HepG2 (cell line): ENCODE results near the gene RPS19BP1. TPM values are rescaled to one million over a fixed set of nuclear protein-coding genes. Genes with fewer than 3 reads are reported as not detected.
A peak's percentile ranks its signal among the peaks of the same experiment; 100 is the strongest.

Source experiments
- ATAC-seq: fragments of 200-7000 bp; cut with Tn5 transposase; 3 replicates; pipeline ENCODE4 v1.9.1; 2020; ENCODE audit warnings: mild to moderate bottlenecking, moderate library complexity
- BruUV-seq: library from RNA; stranded (reverse); fragments of 400-500 nt; replicated peaks from 2 replicates; lab custom pipeline; 2021; lab: Mats Ljungman, UMichigan
- CTCF ChIA-PET: fragments of 300-600 bp; formaldehyde crosslinking; extraction: SDS; loops from one replicate; lab custom pipeline; 2021; ENCODE audit warnings: low total read pairs, inconsistent platforms, low intra/inter-chr PET ratio; lab: Yijun Ruan, JAX
- POLR2A ChIA-PET: fragments of 350-600 bp; sonication (Branson Sonifier 250); formaldehyde crosslinking; loops from one replicate; lab custom pipeline; 2020; ENCODE audit warnings: antibody characterized with exemption, inconsistent platforms; lab: Yijun Ruan, JAX
- DNase-seq: peaks from one replicate; pipeline ENCODE4 v3.0.0-alpha.2; 2015; ENCODE audit warnings: low spot score
- FAIRE-seq: peaks from 3 replicates; lab custom pipeline; 2011; peaks lifted over from hg19 to GRCh38; lab: Jason Lieb, UNC
- H2AFZ ChIP-seq: one replicate; pipeline ENCODE4 v1.6.1; 2011; ENCODE audit warnings: low read length, inconsistent platforms
- H3K27ac ChIP-seq: fragments of 300-600 bp; 3 replicates; pipeline ENCODE4 v1.8.0; 2011; ENCODE audit warnings: mixed run types, mild to moderate bottlenecking, mixed read lengths, low read length, inconsistent platforms; ENCODE audit not compliant: insufficient read depth; ENCODE audit errors: extremely low read length
- H3K27me3 ChIP-seq, 2 experiments: fragments of 200-600 bp in 1 of 2; 2 replicates in 1 of 2; 3 replicates in 1 of 2; pipeline versions ENCODE4 v1.6.0 to v1.8.0; 2011; ENCODE audit warnings: low read length in 2 of 2, mild to moderate bottlenecking in 2 of 2, moderate library complexity in 2 of 2, inconsistent platforms in 1 of 2; ENCODE audit not compliant: insufficient read depth in 2 of 2, control insufficient read depth in 1 of 2
- H3K36me3 ChIP-seq, 2 experiments: fragments of 200-600 bp in 1 of 2; replicated peaks in 1 of 2; 2 replicates in 1 of 2; 3 replicates in 1 of 2; pipeline versions ENCODE4 v1.5.1 to v1.8.0; 2011; ENCODE audit warnings: low read length in 2 of 2, inconsistent platforms in 1 of 2; ENCODE audit not compliant: insufficient read depth in 2 of 2, control insufficient read depth in 1 of 2
- H3K4me1 ChIP-seq: 2 replicates; pipeline ENCODE4 v1.5.1; 2012; ENCODE audit warnings: low read length, inconsistent platforms; ENCODE audit not compliant: insufficient read depth
- H3K4me2 ChIP-seq: 2 replicates; pipeline ENCODE4 v1.6.0; 2011; ENCODE audit warnings: low read depth, low read length, inconsistent platforms
- H3K4me3 ChIP-seq, 3 experiments: fragments of 200-600 bp in 1 of 3; sonication (generic), shearing (Covaris generic) in 1 of 3; replicated peaks in 1 of 3; 2 replicates each; pipeline ENCODE4 v1.5.1; 2011 to 2016; ENCODE audit warnings: low read length in 3 of 3, inconsistent platforms in 2 of 3, low read depth in 2 of 3, mild to moderate bottlenecking in 2 of 3, control low read depth in 1 of 3, mixed read lengths in 1 of 3; ENCODE audit not compliant: insufficient read depth in 1 of 3
- H3K79me2 ChIP-seq: one replicate; pipeline ENCODE4 v1.6.1; 2011; ENCODE audit warnings: low read length, inconsistent platforms; ENCODE audit not compliant: insufficient read depth
- H3K9ac ChIP-seq: 2 replicates; pipeline ENCODE4 v1.6.0; 2011; ENCODE audit warnings: mild to moderate bottlenecking, low read depth, low read length, inconsistent platforms; ENCODE audit not compliant: insufficient read depth
- H3K9me3 ChIP-seq: 2 replicates; pipeline ENCODE4 v1.5.1; 2012; ENCODE audit warnings: mild to moderate bottlenecking, low read length
- H4K20me1 ChIP-seq: 2 replicates; pipeline ENCODE4 v1.6.0; 2011; ENCODE audit warnings: inconsistent platforms, mild to moderate bottlenecking, low read length, moderate library complexity; ENCODE audit not compliant: insufficient read depth
- ATF2 ChIP-seq: sonication (generic); formaldehyde crosslinking; IDR thresholded peaks from 2 replicates; pipeline ENCODE4 v1.4.0; 2020; ENCODE audit warnings: missing genetic modification reagents
- CREB1 ChIP-seq, 2 experiments: fragments of 450-650 bp in 1 of 2; IDR thresholded peaks; 2 replicates each; pipeline ENCODE4 v1.6.1; 2016 to 2017; ENCODE audit warnings: control low read depth in 1 of 2, mild to moderate bottlenecking in 1 of 2, missing compliant biosample characterization in 1 of 2, missing genetic modification characterization in 1 of 2
- FOXA1 ChIP-seq, 2 experiments: fragments of 450-650 bp in 1 of 2; sonication (generic) in 1 of 2; formaldehyde crosslinking in 1 of 2; IDR thresholded peaks; 2 replicates each; pipeline versions ENCODE4 v1.4.0 to v1.6.1; 2016 to 2020; ENCODE audit warnings: missing genetic modification reagents in 1 of 2
- IKZF1 ChIP-seq: fragments of 450-650 bp; IDR thresholded peaks from 2 replicates; pipeline ENCODE4 v1.7.1; 2016
- RAD51 ChIP-seq: fragments of 450-650 bp; IDR thresholded peaks from 2 replicates; pipeline ENCODE4 v1.6.1; 2016; ENCODE audit warnings: borderline replicate concordance
- TRIM22 ChIP-seq: fragments of 450-650 bp; IDR thresholded peaks from 2 replicates; pipeline ENCODE4 v1.6.1; 2017
- ZNF235 ChIP-seq: sonication (generic); formaldehyde crosslinking; IDR thresholded peaks from 2 replicates; pipeline ENCODE4 v1.8.1; 2023; ENCODE audit warnings: mild to moderate bottlenecking, missing genetic modification reagents, borderline replicate concordance
- ZSCAN22 ChIP-seq: sonication (generic); formaldehyde crosslinking; IDR thresholded peaks from 2 replicates; pipeline ENCODE4 v1.4.0; 2020; ENCODE audit warnings: mild to moderate bottlenecking, missing genetic modification reagents
- WGBS: methylation state at CpG from one replicate; pipeline ENCODE4 v1.1.6; 2017; ENCODE audit warnings: low lambda C conversion rate; 5-methylcytosine and 5-hydroxymethylcytosine counted together
- in situ Hi-C: cut with HindIII; loops from 2 replicates; pipeline ENCODE4 v1.10.0; 2017; ENCODE audit warnings: low pct_unique_long_range_greater_than_20kb; ENCODE audit not compliant: extremely low pct_ligation_motif_present
- intact Hi-C: fragments of 100-400 bp; cut with micrococcal nuclease; formaldehyde crosslinking; loops from one replicate; pipeline ENCODE4 v1.10.0; 2022; ENCODE audit not compliant: unreplicated experiment
- polyA plus RNA-seq, 8 experiments: library from polyadenylated mRNA; depleted of rRNA in 3 of 8; stranded (reverse) in 7 of 8; unstranded in 1 of 8; fragments of >200 nt; fragmentation: Illumina TruSeq in 4 of 8; extraction: Trizol in 4 of 8; gene quantifications; 2 replicates each; pipeline versions ENCODE4 v1.2.1 to v1.2.3, GENCODE V29; 2011 to 2016; ENCODE audit warnings: low read depth in 4 of 8, missing spikeins in 1 of 8, mixed read lengths in 1 of 8; ENCODE audit not compliant: insufficient read depth in 1 of 8
- total RNA-seq, 5 experiments: library from RNA; depleted of rRNA; stranded (reverse); fragments of >200 nt; fragmentation: Illumina TruSeq; extraction: Trizol; gene quantifications; 2 replicates each; pipeline ENCODE4 v1.2.3, GENCODE V29; 2016; ENCODE audit warnings: low read depth in 1 of 5

RPS19BP1 gene
- total and polyA plus RNA-seq, 2 of the 13 experiments (the other 11 are each of a cell fraction or from before 2014, with no cell fraction given) = 44.3 to 81.3 TPM

- no peak overlapping the region for H2AFZ ChIP-seq
- no peak overlapping the region for H3K9ac ChIP-seq
- no peak for FAIRE-seq
- H3K9me3 ChIP-seq = no peaks in the 10 kb centered on the region
- no peak for ATAC-seq
- in situ Hi-C loops (no loop called here), intact Hi-C loops (no loop called here)
- H3K4me1 ChIP-seq = no peaks in the 10 kb centered on the region
- no peak for DNase-seq
- H3K4me3 ChIP-seq = no peak overlapping the region
- peaks cover 0 to 3% of the 10 kb centered on the region in 2 experiments; a peak in 3 of 5 replicates for H3K27me3 ChIP-seq
- 22% methylated on average over 11 of the region's 14 CpGs for WGBS
- CTCF ChIA-PET = no interaction called here
- BruUV-seq = no TSS peak
- H3K36me3 ChIP-seq = no peaks in the 10 kb centered on the region
- H4K20me1 ChIP-seq = no peaks in the 10 kb centered on the region
- no peak overlapping the region for H3K27ac ChIP-seq
- TF ChIP-seq ZSCAN22 (CRISPR knock-in tag) (peak; percentile 95), ZNF235 (no peak)
- TF ChIP-seq, all 625 proteins: peak for 1
- no peaks in the 10 kb centered on the region for H3K79me2 ChIP-seq
- H3K4me2 ChIP-seq = no peak overlapping the region
- POLR2A ChIA-PET = no interaction called here
These were observed 34.8 kb upstream of the RPS19BP1 start for GRCh38 chr22:39567135-39567946.

GRCh38 chr22:39565414-39565944 lies 32.9 kb upstream of the RPS19BP1 start:
- no peaks in the 10 kb centered on the region for H3K79me2 ChIP-seq
- no peak overlapping the region for H3K4me3 ChIP-seq
- H3K36me3 ChIP-seq = no peaks in the 10 kb centered on the region
- FAIRE-seq = no peak
- no peak for DNase-seq
- H3K4me2 ChIP-seq = no peak overlapping the region
- TF ChIP-seq IKZF1 = 0 out of 2 replicates have a peak, but pooled peaks have one; percentile 23
- TF ChIP-seq RAD51 = peak; percentile 22; the same call in 1 of the 2 replicates
- 0 out of 2 replicates have a peak, but pooled peaks have one; percentile 3 for TF ChIP-seq FOXA1 (IDR thresholded peaks at IDR 0.05)
- no peak for TF ChIP-seq FOXA1 (CRISPR knock-in tag; IDR thresholded peaks at IDR 0.05)
- no peak for TF ChIP-seq ATF2 (CRISPR knock-in tag)
- TF ChIP-seq TRIM22 = peak; percentile 19; the same call in 1 of the 2 replicates
- peak; percentile 94 for TF ChIP-seq CREB1 (IDR thresholded peaks at IDR 0.05)
- no peak for TF ChIP-seq CREB1 (CRISPR knock-in tag; IDR thresholded peaks at IDR 0.05)
- TF ChIP-seq, all 625 proteins: peak for 5
- BruUV-seq = no TSS peak
- Histone ChIP-seq H2AFZ (no peak overlapping the region), H3K27me3 (peaks cover 0 to 6% of the 10 kb centered on the region in 2 experiments; a peak in 3 of 5 replicates), H3K4me1 (no peaks in the 10 kb centered on the region), H3K27ac (no peak overlapping the region), H4K20me1 (no peaks in the 10 kb centered on the region), H3K9me3 (no peaks in the 10 kb centered on the region), H3K9ac (no peak overlapping the region)
- intact Hi-C loops = no loop called here
- ChIA-PET CTCF (no interaction called here), POLR2A (no interaction called here)
- in situ Hi-C loops = no loop called here
- ATAC-seq = no peak
- 24% methylated on average over 5 of the region's 5 CpGs for WGBS
